Smooth muscle cell (in vitro differentiated cells): ENCODE measurements around the gene FOLR1. TPM values are rescaled to one million over a fixed set of nuclear protein-coding genes. Genes with fewer than 3 reads are reported as not detected.

Source experiments
- DNase-seq: peaks from one replicate; lab custom pipeline; 2025; ENCODE audit not compliant: unreplicated experiment; lab: John Stamatoyannopoulos, UW
- H2AFZ ChIP-seq: fragments of 200-600 bp; sonication (generic); 2 replicates; pipeline ENCODE4 v1.6.0; 2016; ENCODE audit warnings: antibody characterized with exemption, low read depth, mild to moderate bottlenecking
- H3F3A ChIP-seq: fragments of 200-600 bp; sonication (generic); 2 replicates; pipeline ENCODE4 v1.6.0; 2017; ENCODE audit warnings: antibody characterized with exemption, low read depth
- H3K27ac ChIP-seq: fragments of 200-600 bp; sonication (generic); 2 replicates; pipeline ENCODE4 v1.5.1; 2016; ENCODE audit warnings: low read depth, mild to moderate bottlenecking
- H3K27me3 ChIP-seq: fragments of 200-600 bp; sonication (generic); 2 replicates; pipeline ENCODE4 v1.6.1; 2016; ENCODE audit warnings: low read depth, mild to moderate bottlenecking
- H3K36me3 ChIP-seq: fragments of 200-600 bp; sonication (generic); 2 replicates; pipeline ENCODE4 v1.5.1; 2016; ENCODE audit warnings: low read depth
- H3K4me1 ChIP-seq: fragments of 200-600 bp; sonication (generic); 2 replicates; pipeline ENCODE4 v1.5.1; 2016; ENCODE audit warnings: low read depth
- H3K4me2 ChIP-seq: fragments of 200-600 bp; sonication (generic); 2 replicates; pipeline ENCODE4 v1.6.0; 2016; ENCODE audit warnings: mild to moderate bottlenecking
- H3K4me3 ChIP-seq: fragments of 200-600 bp; sonication (generic); 2 replicates; pipeline ENCODE4 v1.5.1; 2016; ENCODE audit warnings: mild to moderate bottlenecking
- H3K79me2 ChIP-seq: fragments of 200-600 bp; sonication (generic); 2 replicates; pipeline ENCODE4 v1.6.0; 2016; ENCODE audit warnings: low read depth, mild to moderate bottlenecking
- H3K9ac ChIP-seq: fragments of 200-600 bp; sonication (generic); 2 replicates; pipeline ENCODE4 v1.6.0; 2016; ENCODE audit warnings: low read depth
- H3K9me3 ChIP-seq: fragments of 200-600 bp; sonication (generic); replicated peaks from 2 replicates; pipeline ENCODE4 v1.5.1; 2016; ENCODE audit warnings: low read depth
- H4K20me1 ChIP-seq: fragments of 200-600 bp; sonication (generic); 2 replicates; pipeline ENCODE4 v1.6.0; 2016; ENCODE audit warnings: low read depth
- CTCF ChIP-seq: fragments of 200-600 bp; sonication (generic); IDR thresholded peaks from 2 replicates; pipeline ENCODE4 v1.5.1; 2017; ENCODE audit warnings: borderline replicate concordance, mild to moderate bottlenecking, antibody characterized with exemption; ENCODE audit not compliant: insufficient read depth, poor library complexity, severe bottlenecking
- WGBS: methylation state at CpG from one replicate; pipeline ENCODE4 v1.1.7; 2016; ENCODE audit warnings: low lambda C conversion rate; 5-methylcytosine and 5-hydroxymethylcytosine counted together
- polyA plus RNA-seq: library from polyadenylated mRNA; unstranded; fragments of >200 nt; fragmentation: Nextera tagmentation; extraction: Ambion mirVana; gene quantifications from 2 replicates; pipeline ENCODE4 v1.2.1, GENCODE V29; 2016
- total RNA-seq: library from RNA; depleted of rRNA; stranded (reverse); fragments of >200 nt; gene quantifications from 2 replicates; pipeline ENCODE4 v1.2.3, GENCODE V29; 2014

FOLR1 gene
- total and polyA plus RNA-seq, 2 experiments from 2014 or later = 8.1 to 9.4 TPM

- Histone ChIP-seq H4K20me1 (peaks cover 80% of the 10 kb centered on the region), H3K79me2 (no peaks in the 10 kb centered on the region), H3K36me3 (no peaks in the 10 kb centered on the region), H3K27ac (no peak overlapping the region), H3K9me3 (no peaks in the 10 kb centered on the region), H3K27me3 (peaks cover 6% of the 10 kb centered on the region), H3K4me2 (no peak overlapping the region), H3F3A (peaks cover 29% of the 10 kb centered on the region), H2AFZ (no peak overlapping the region), H3K9ac (no peak overlapping the region), H3K4me1 (peaks cover 16% of the 10 kb centered on the region), H3K4me3 (no peak overlapping the region)
- TF ChIP-seq CTCF = no peak
- DNase-seq = no peak
- WGBS = 94% methylated on average over 17 of the region's 17 CpGs
Measured at GRCh38 chr11:72235351-72236057, 43.6 kb downstream of the FOLR1 start.

- H3K36me3 ChIP-seq = no peaks in the 10 kb centered on the region
- no peak overlapping the region for H3K4me3 ChIP-seq
- no peak overlapping the region for H3K9ac ChIP-seq
- peaks cover 16% of the 10 kb centered on the region for H3K4me1 ChIP-seq
- WGBS = 86% methylated on average over 4 of the region's 4 CpGs
- H3K79me2 ChIP-seq = no peaks in the 10 kb centered on the region
- H3K27me3 ChIP-seq = peaks cover 13% of the 10 kb centered on the region
- peak overlapping the region; percentile 8 for H3K27ac ChIP-seq
- DNase-seq = no peak
- no peaks in the 10 kb centered on the region for H3K9me3 ChIP-seq
- TF ChIP-seq CTCF = no peak
- peaks cover 73% of the 10 kb centered on the region for H4K20me1 ChIP-seq
- peaks cover 29% of the 10 kb centered on the region for H3F3A ChIP-seq
- H3K4me2 ChIP-seq = no peak overlapping the region
- no peak overlapping the region for H2AFZ ChIP-seq
Measured at GRCh38 chr11:72236083-72236697, 44.2 kb downstream of the FOLR1 start.

GRCh38 chr11:72236774-72237111, 44.8 kb downstream of the FOLR1 start:
- Histone ChIP-seq H3K9ac (no peak overlapping the region), H3K4me1 (peaks cover 16% of the 10 kb centered on the region), H3K79me2 (no peaks in the 10 kb centered on the region), H3K36me3 (no peaks in the 10 kb centered on the region), H2AFZ (no peak overlapping the region), H3K4me2 (no peak overlapping the region), H3K9me3 (no peaks in the 10 kb centered on the region), H4K20me1 (peaks cover 68% of the 10 kb centered on the region), H3K4me3 (no peak overlapping the region), H3K27me3 (peaks cover 19% of the 10 kb centered on the region), H3K27ac (peak overlapping the region; percentile 8), H3F3A (peaks cover 29% of the 10 kb centered on the region)
- TF ChIP-seq CTCF = no peak
- 73% methylated on average over 2 of the region's 2 CpGs for WGBS
- DNase-seq = no peak
